ENCODE data around the gene LANCL2.
"Not testable (repeated sequence)": the region's sequence is repeated elsewhere in the genome, so short reads cannot be mapped to it uniquely, and the experiment has no call there.

Gene LANCL2

GRCh38 chr7:55362927-55363326 lies 2.2 kb upstream of the LANCL2 start:
- no peak for DNase-seq (ENCODE audit: low read depth)

GRCh38 chr7:55363386-55364170 lies 1.6 kb upstream of the LANCL2 start:
- DNase-seq (ENCODE audit: low read depth) = no peak

GRCh38 chr7:55365675-55366460 lies 731 bp downstream of the LANCL2 start:
- DNase-seq (ENCODE audit: low read depth) = peak; percentile 73

- no peak for DNase-seq (ENCODE audit: low read depth)
Observed at GRCh38 chr7:55366461-55367070, 1.4 kb downstream of the LANCL2 start.

- no peak for DNase-seq (ENCODE audit: low read depth)
Observed at GRCh38 chr7:55367283-55367840, 2.2 kb downstream of the LANCL2 start.

- peak; percentile 68 for DNase-seq (ENCODE audit: low read depth)
Observed at GRCh38 chr7:55369427-55370400, 4.6 kb downstream of the LANCL2 start.

GRCh38 chr7:55374213-55374612 lies 9.1 kb downstream of the LANCL2 start:
- no peak for DNase-seq (ENCODE audit: low read depth)

GRCh38 chr7:55375237-55375636 lies 10.1 kb downstream of the LANCL2 start:
- DNase-seq (ENCODE audit: low read depth) = no peak

GRCh38 chr7:55377162-55377817 lies 12.2 kb downstream of the LANCL2 start:
- no peak for DNase-seq (ENCODE audit: low read depth)

GRCh38 chr7:55379285-55379684 lies 14.1 kb downstream of the LANCL2 start:
- no peak for DNase-seq (ENCODE audit: low read depth)

GRCh38 chr7:55381189-55381588 lies 16.1 kb downstream of the LANCL2 start:
- no peak for DNase-seq (ENCODE audit: low read depth)

- no peak for DNase-seq (ENCODE audit: low read depth)
Observed at GRCh38 chr7:55381696-55382095, 16.6 kb downstream of the LANCL2 start.

GRCh38 chr7:55382251-55382650 lies 17.1 kb downstream of the LANCL2 start:
- DNase-seq (ENCODE audit: low read depth) = no peak

GRCh38 chr7:55386541-55386940 lies 21.4 kb downstream of the LANCL2 start:
- DNase-seq (ENCODE audit: low read depth) = no peak

GRCh38 chr7:55387062-55387965 lies 22.2 kb downstream of the LANCL2 start:
- DNase-seq (ENCODE audit: low read depth) = no peak

- DNase-seq (ENCODE audit: low read depth) = no peak
Observed at GRCh38 chr7:55396233-55396785, 31.2 kb downstream of the LANCL2 start.

- DNase-seq (ENCODE audit: low read depth) = no peak
Observed at GRCh38 chr7:55397617-55398016, 32.5 kb downstream of the LANCL2 start.

GRCh38 chr7:55400191-55400590 lies 35.1 kb downstream of the LANCL2 start:
- no peak for DNase-seq (ENCODE audit: low read depth)

- not testable (repeated sequence) for DNase-seq (ENCODE audit: low read depth)
Observed at GRCh38 chr7:55402506-55402905, 37.4 kb downstream of the LANCL2 start.
